Left ventricle myocardium inferior (tissue), 1 donor: ENCODE results near the gene MDFI. TPM values are rescaled to one million over a fixed set of nuclear protein-coding genes. Genes with fewer than 3 reads are reported as not detected.

Experiments
- DNase-seq: peaks from one replicate; pipeline ENCODE4 v3.0.0-alpha.2; 2020
- H3K27ac ChIP-seq: fragments of 200-600 bp; replicated peaks from 2 replicates; pipeline ENCODE4 v1.8.0; 2021
- H3K27me3 ChIP-seq: fragments of 200-600 bp; 2 replicates; pipeline ENCODE4 v1.8.0; 2021; ENCODE audit warnings: low read depth
- H3K36me3 ChIP-seq: fragments of 200-600 bp; 2 replicates; pipeline ENCODE4 v1.8.0; 2021
- H3K4me1 ChIP-seq: fragments of 200-600 bp; 2 replicates; pipeline ENCODE4 v1.8.0; 2021
- H3K4me3 ChIP-seq: fragments of 200-600 bp; 2 replicates; pipeline ENCODE4 v1.8.0; 2021; ENCODE audit warnings: mild to moderate bottlenecking, moderate library complexity
- H3K9me3 ChIP-seq: fragments of 200-600 bp; replicated peaks from 2 replicates; pipeline ENCODE4 v1.8.0; 2021
- intact Hi-C: fragments of 100-400 bp; cut with micrococcal nuclease; formaldehyde crosslinking; loops from one replicate; pipeline ENCODE4 v1.11.0; 2022
- total RNA-seq: library from RNA; stranded (reverse); fragmentation: NEBNext Ultra II Directional; extraction: Animal tissue kit (Norgen Biotek cat#: 25700); gene quantifications from one replicate; pipeline ENCODE4 v1.2.1, GENCODE V29; 2021
- TF ChIP-seq, protein P1 (sequence below): fragments of 200-600 bp; IDR thresholded peaks from 2 replicates; pipeline ENCODE4 v1.8.0; 2021; ENCODE audit warnings: antibody characterized with exemption, mild to moderate bottlenecking, borderline replicate concordance
- donor health status: DM: no; HTN: yes; CAD: no; lungs with severe emphysema.

The MDFI gene
- total RNA-seq, 1 donor from 2014 or later: 0.77 TPM

DNA sequence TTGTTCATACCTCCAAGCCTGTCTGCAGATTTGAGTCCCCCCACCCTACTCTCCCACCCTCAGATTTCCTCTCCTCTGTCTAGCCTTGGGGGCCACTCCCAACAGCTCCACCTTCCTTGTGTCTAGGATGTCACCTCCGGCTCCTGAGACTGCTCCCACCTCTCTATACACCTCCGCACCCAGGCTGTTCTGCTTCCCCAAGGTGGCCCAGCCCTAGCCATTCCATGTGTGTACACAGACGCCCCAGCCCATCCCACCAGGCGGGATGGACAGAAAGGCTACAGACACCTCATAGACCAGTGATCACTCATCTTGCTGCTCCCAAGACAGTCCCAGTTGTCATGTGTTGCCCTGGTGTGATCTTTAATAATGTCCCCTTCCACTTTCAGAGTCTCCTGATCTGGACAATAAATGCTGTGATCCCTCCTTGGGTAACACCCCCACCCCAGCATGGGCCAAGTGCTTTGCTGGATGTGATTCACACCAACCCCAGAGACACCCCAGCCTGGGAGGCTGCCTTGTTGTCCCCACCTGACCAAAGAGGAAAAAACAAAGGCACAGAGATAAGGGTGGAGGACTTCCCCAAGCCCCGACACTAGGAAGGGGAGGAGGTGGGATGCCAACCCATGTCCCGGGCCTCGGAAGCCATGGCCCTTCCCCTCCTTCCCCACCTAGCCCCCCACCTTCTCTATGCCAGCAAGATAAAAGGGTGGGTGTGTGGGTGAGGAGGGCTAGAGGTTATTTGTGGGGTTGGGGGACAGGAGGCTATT is 36.1 kb downstream of the MDFI start:
- Histone ChIP-seq H3K36me3 (no peaks in the 10 kb centered on the region), H3K4me3 (no peak overlapping the region), H3K27me3 (peaks cover 14% of the 10 kb centered on the region), H3K9me3 (peaks cover under 1% of the 10 kb centered on the region), H3K27ac (no peak overlapping the region), H3K4me1 (no peaks in the 10 kb centered on the region)
- intact Hi-C loops: no loop called here
- no peak for DNase-seq
- TF ChIP-seq, protein P1, sequence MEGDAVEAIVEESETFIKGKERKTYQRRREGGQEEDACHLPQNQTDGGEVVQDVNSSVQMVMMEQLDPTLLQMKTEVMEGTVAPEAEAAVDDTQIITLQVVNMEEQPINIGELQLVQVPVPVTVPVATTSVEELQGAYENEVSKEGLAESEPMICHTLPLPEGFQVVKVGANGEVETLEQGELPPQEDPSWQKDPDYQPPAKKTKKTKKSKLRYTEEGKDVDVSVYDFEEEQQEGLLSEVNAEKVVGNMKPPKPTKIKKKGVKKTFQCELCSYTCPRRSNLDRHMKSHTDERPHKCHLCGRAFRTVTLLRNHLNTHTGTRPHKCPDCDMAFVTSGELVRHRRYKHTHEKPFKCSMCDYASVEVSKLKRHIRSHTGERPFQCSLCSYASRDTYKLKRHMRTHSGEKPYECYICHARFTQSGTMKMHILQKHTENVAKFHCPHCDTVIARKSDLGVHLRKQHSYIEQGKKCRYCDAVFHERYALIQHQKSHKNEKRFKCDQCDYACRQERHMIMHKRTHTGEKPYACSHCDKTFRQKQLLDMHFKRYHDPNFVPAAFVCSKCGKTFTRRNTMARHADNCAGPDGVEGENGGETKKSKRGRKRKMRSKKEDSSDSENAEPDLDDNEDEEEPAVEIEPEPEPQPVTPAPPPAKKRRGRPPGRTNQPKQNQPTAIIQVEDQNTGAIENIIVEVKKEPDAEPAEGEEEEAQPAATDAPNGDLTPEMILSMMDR: no peak

DNA sequence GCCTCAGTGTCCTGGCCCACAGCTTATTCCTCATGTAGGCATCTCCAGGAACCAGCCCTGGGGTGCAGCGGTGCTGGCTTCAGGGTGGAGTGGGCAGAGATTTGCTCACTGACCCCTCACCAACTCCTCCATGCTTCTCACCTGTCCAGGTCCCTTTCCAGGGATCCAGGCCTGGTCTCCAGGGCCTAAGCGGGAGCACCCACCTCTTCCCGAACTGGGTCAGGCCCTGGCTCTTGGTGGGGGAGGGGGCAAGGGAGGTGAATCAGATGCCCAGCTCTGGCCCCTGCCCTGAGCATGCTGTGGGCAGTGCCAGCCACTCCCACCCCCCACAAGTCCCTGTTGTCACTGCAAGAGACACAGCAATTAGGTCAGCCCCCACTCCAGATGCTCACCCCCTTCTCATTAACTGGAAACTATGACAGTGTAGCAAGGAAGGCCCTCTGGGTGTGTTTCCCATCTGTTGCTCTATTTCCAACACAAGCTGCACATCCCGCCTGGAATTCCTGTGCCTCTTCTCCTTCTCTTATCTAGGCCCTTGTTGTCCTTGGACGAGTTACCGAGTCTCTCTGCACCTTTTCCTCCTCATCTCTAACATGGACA is 37.0 kb downstream of the MDFI start:
- TF ChIP-seq, protein P1: no peak
- H3K36me3 ChIP-seq: no peaks in the 10 kb centered on the region
- intact Hi-C loops: no loop called here
- H3K9me3 ChIP-seq: no peaks in the 10 kb centered on the region
- H3K4me1 ChIP-seq: no peaks in the 10 kb centered on the region
- DNase-seq: no peak
- H3K27ac ChIP-seq: no peak overlapping the region
- H3K4me3 ChIP-seq: no peak overlapping the region
- peaks cover 14% of the 10 kb centered on the region for H3K27me3 ChIP-seq

DNA sequence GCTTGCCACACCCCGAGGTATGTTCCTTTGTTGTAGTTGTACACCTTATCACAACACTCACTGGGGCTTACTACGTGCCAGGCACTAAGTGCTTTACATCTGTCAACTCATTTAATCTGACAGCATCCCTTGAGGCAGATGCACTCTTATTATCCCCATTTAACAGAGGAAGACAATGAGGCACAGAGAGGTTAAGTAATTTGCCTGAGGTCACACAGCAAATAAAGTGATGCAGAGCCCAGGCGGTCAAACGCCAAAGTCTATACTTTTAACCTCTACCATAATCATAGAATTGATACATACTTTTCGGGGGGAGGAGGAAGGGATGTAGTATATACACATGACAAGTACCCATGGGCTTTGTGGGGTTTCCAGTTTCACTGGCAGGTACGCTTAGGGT is 37.7 kb downstream of the MDFI start:
- no peak for DNase-seq

DNA sequence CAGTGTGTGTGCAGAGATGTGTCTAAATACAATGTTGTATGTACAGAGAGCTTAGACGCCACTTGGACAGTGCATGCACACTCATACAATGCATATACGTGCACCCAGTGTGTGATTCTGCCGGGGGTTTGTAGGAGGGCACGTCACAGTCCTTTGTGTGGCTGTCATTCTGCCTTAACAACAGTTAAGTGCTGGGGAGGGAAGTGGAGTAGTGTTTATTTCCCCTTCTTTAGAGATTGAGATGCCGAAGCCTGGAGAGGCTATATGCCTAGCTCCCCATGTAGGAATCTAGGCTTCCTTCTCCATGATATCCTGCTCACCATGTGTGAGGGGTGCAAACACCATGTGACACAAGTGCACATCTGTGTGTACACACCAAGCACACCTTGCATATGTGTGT is 38.2 kb downstream of the MDFI start:
- no peak for DNase-seq
- H3K36me3 ChIP-seq: no peaks in the 10 kb centered on the region
- H3K27me3 ChIP-seq: peaks cover 5% of the 10 kb centered on the region
- H3K27ac ChIP-seq: no peak overlapping the region
- no peaks in the 10 kb centered on the region for H3K4me1 ChIP-seq
- TF ChIP-seq, protein P1: no peak
- no peaks in the 10 kb centered on the region for H3K9me3 ChIP-seq
- no peak overlapping the region for H3K4me3 ChIP-seq
- intact Hi-C loops: no loop called here

More for the DNA sequence above, 37.7 kb downstream of the MDFI start:
- TF ChIP-seq, protein P1: no peak
- Histone ChIP-seq H3K4me1 (no peaks in the 10 kb centered on the region), H3K27ac (no peak overlapping the region), H3K27me3 (peaks cover 10% of the 10 kb centered on the region), H3K4me3 (no peak overlapping the region), H3K36me3 (no peaks in the 10 kb centered on the region), H3K9me3 (no peaks in the 10 kb centered on the region)
- intact Hi-C loops: no loop called here

DNA sequence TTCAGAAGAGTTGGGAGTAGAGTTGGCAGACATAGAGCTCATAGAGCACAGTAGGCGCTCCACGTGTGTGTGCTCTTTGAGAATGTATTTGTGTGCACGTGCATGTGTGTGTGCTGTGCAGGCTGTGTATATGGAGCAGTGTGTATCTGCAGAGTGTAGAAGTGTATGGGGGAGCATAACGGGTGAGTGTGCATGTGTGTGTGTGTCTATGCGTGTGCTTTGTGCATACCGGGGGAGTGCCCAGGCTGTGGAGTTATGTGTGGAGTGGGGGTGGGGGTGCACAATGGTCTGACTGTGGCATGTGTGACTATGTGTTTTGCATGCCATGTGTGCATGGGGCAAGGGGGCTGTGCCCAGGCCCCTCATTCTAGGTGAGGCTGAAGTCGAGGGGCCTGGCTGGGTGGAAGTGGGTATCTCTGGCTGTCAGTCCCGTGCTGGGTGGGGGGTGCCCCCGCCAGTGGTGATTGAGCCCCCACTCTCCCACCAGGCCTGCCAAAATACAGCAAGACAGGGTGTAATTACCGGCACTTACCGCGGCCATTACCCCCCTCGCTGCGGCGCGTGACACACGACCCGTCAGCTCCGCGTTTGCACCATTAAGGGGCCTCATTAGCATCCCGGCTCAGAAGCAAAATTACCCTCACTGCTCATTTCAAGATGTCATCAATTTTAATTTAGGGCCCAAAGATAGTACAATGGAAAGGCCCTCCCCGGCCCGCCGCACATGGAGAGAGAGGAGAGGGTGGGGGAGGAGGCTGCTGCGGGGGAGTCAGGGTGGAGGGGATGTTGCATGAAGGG is 39.1 kb downstream of the MDFI start:
- TF ChIP-seq, protein P1: no peak
- no peak overlapping the region for H3K27ac ChIP-seq
- no peaks in the 10 kb centered on the region for H3K27me3 ChIP-seq
- intact Hi-C loops: no loop called here
- H3K4me1 ChIP-seq: peaks cover 6% of the 10 kb centered on the region
- no peaks in the 10 kb centered on the region for H3K36me3 ChIP-seq
- no peak overlapping the region for H3K4me3 ChIP-seq
- H3K9me3 ChIP-seq: no peaks in the 10 kb centered on the region
- no peak for DNase-seq
